Measurements from ENCODE around the gene PDE1A.
A peak's percentile ranks its signal among the peaks of the same experiment; 100 is the strongest.

Gene PDE1A

DNA sequence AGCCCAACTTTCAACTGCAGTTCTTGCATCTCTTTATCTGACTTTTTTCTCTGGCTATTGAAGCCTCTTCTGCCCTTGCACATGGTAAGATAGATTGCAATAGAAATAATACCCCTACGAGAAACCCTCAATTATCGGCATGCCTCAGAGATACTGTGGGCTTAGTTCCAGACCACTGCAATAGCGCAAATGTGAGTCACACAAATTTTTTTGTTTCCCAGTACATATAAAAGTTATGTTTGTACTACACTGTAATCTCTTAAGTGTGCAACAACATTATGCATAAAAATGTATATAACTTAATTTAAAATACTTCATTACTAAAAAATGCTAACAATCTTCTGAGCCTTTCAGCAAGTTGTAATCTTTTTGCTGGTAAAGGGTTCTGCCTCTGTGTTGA, 124.7 kb downstream of the PDE1A start:
- TF ChIP-seq POLR2A (IDR thresholded peaks at IDR 0.05; ENCODE audit: low read length) (no peak), GATA1 (IDR thresholded peaks at IDR 0.05; ENCODE audit: low read depth, low read length) (no peak)
- DNase-seq = no peak

DNA sequence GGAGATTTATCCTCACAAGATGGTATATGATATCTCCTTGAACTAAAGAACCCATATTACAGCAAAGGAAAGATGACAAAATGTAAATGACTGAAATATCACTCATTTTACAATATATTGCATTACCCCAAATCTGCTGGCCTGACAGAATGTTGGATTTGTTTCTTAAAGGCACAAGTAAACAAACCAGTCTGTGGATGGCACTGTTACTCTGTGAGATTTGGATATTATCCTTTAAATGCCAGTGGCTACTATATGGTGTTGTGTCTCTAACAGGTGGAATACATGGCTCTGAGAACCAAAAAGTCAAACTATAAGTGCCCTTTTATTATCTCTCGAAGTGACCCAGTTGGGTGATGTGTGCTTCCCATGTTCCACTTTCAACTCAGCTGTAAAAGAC, 125.7 kb downstream of the PDE1A start:
- no peak for DNase-seq
- TF ChIP-seq GATA1 (IDR thresholded peaks at IDR 0.05; ENCODE audit: low read depth, low read length) (no peak), POLR2A (IDR thresholded peaks at IDR 0.05; ENCODE audit: low read length) (no peak)

DNA sequence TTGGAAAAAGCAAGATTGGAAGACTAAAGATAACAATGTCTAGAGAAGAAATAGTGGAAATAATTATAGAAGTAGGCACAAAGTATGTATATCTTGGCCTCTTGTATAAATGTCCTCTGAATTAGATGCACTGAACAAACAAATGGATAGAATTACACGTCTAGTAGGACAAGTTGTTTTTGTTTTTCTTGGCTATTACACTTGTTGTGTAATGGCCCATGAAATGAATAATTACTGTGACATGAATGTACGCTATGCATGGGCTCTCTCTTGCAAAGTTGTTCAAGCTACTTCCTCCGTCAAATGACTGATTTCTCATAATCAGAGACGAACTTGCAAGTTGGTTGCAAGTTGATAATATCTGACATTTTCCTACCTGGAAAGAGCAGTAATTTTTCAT, 126.2 kb downstream of the PDE1A start:
- no peak for TF ChIP-seq POLR2A (IDR thresholded peaks at IDR 0.05; ENCODE audit: low read length)
- TF ChIP-seq GATA1 (IDR thresholded peaks at IDR 0.05; ENCODE audit: low read depth, low read length) = no peak
- no peak for DNase-seq

DNA sequence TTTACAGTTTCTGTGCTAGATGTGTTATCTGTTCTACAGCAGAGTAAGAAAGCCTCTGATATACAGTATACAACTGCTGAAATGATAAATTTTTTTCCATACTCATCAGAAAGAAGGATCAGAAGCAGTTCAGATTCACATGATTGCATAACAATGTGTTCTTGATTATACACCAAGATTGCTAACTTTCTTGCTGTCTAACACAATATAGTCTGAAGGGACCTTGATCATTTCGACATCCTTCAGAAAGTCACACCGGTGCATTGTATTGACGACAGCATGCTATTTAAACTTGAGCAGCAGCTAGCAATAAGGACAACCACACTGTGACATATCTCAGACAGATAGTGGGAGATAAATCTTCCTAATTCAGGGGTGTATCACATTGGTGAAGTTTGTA, 127.2 kb downstream of the PDE1A start:
- no peak for DNase-seq
- TF ChIP-seq GATA1 (IDR thresholded peaks at IDR 0.05; ENCODE audit: low read depth, low read length) (no peak), POLR2A (IDR thresholded peaks at IDR 0.05; ENCODE audit: low read length) (no peak)

DNA sequence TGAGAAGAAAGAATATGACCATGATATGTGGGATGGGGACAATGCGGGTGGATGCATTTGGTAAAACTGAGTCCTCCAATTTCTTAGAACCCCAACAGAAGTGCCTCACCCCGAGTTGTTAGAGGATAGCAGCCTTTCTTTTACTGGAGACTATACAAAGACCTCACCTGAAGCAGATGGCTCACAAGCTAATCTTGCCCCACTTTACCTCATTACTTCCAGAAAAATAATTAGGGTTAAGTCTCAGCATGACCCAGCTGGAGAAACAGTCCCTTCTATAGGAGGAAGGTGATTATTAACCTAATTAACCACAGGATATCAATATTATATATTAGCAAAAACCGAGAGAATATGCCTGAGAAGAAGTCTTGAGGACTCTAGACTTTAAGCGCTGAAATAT, 128.4 kb downstream of the PDE1A start:
- DNase-seq = no peak
- TF ChIP-seq POLR2A (IDR thresholded peaks at IDR 0.05; ENCODE audit: low read length) = no peak
- TF ChIP-seq GATA1 (IDR thresholded peaks at IDR 0.05; ENCODE audit: low read depth, low read length) = no peak

DNA sequence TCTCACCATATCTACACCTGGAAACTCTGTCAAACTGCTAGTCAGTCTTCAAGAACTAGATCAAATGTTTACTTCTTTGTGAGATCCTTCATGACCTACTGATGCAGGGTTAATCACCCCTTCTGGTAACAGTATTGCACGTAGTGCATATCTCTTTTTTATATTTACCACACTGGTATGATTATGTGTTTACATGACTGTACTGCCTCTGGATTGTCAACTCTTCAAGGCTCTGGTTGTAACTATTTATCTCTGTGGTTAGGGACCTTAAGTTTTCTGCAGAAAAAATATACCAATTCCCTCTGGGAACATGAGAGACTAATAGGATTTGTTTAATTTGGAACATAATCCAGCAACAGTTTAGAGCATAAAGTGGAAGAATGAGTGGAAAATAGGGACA, 135.5 kb downstream of the PDE1A start:
- TF ChIP-seq POLR2A (IDR thresholded peaks at IDR 0.05; ENCODE audit: low read length) (no peak), GATA1 (IDR thresholded peaks at IDR 0.05; ENCODE audit: low read depth, low read length) (no peak)
- no peak for DNase-seq

DNA sequence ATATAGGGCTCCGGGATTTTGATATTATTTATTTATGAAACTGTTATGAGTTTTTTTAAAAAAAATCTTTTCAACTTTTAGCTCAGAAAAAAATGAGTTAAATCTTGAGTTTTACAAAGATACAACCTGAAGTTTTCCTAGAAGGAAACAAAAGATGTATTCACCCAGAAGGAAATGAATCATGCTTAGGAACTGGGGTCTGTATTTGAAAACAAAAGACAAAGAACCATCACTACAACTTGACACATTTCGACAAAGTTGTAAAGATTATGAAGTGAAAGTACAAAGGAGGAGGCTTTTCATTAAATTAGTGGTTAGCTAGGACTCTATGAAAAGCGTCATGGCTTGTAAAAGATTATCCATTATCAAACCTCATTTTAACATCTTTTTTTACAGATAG, 143.3 kb downstream of the PDE1A start:
- no peak for DNase-seq
- no peak for TF ChIP-seq POLR2A (IDR thresholded peaks at IDR 0.05; ENCODE audit: low read length)
- TF ChIP-seq GATA1 (IDR thresholded peaks at IDR 0.05; ENCODE audit: low read depth, low read length) = no peak

DNA sequence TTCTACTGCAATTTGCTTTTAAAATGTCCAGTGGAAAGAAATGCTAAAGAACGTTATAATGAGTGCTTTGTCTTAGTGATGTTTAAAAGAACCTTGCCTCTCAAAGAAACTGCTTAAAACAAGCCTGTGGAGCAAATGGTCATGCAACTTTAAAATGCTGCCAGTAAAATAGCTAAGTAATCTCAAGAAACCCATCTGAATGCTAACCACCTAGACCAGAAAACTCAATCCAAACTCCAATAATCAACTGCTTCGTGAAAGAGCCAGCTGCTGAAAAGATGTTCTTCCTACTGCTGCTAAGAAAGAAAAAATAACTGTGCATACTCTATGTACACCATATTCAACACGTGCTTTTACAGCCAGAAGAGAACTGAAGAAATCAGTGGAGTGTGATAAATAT, 145.6 kb downstream of the PDE1A start:
- no peak for TF ChIP-seq POLR2A (IDR thresholded peaks at IDR 0.05; ENCODE audit: low read length)
- no peak for TF ChIP-seq GATA1 (IDR thresholded peaks at IDR 0.05; ENCODE audit: low read depth, low read length)

DNA sequence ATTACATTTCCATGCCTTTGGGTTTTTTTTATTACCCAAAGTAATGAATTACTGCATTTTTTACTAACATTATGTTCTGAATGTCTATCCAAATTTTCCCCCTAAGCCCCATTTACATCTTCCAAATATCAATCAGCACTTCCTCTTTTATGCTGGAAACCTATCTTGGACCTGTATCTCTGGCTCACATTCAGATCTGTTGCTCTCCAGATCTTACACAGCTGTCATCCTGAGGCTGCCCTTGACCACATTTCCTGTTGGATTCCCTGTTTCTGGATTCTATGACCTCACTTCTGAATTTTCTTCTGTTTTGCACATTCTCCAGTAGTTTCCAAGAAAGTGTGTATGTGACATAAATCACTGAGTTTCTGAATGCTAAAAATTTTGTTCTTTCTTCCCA, 146.7 kb downstream of the PDE1A start:
- DNase-seq = no peak
- TF ChIP-seq GATA1 (IDR thresholded peaks at IDR 0.05; ENCODE audit: low read depth, low read length) (no peak), POLR2A (IDR thresholded peaks at IDR 0.05; ENCODE audit: low read length) (no peak)

More for the DNA sequence above, 145.6 kb downstream of the PDE1A start:
- no peak for DNase-seq

DNA sequence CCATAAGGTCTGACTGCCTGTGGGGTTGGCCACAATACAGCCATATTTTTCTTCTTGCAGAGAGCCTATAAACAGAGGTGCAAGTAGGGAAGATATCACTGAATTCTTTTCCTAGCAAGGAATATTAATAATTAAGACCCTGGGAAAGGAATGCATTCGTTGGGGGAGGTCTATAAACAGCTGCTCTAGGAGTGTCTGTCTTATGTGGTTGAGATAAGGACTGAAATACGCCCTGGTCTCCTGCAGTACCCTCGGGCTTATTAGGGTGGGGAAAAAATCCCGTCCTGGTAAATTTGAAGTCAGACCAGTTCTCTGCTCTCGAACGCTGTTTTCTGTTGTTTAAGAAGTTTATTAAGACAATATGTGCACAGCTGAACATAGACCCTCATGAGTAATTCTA, 150.2 kb downstream of the PDE1A start:
- DNase-seq = peak in 1 of 2 experiments; percentile 4

DNA sequence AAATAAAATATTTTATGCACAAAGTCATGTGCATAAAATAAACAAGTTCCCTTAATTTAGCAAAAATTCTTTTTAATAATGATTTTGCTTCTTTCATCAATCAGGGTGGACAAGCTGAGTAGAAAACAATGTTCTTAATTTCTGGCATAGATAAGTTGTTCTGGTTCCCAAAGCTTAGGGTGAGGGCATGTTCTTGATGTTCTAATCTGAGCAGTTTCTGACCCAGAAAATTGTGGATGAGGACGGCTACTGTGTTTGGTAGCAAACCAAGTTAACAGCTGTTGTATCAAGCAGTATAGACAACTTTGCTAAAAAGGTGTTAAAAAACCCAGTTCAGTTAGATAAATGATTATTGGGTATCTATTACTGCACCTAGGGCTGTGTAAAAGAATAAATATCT, 158.9 kb downstream of the PDE1A start:
- TF ChIP-seq POLR2A (IDR thresholded peaks at IDR 0.05; ENCODE audit: low read length) = no peak
- no peak for TF ChIP-seq GATA1 (IDR thresholded peaks at IDR 0.05; ENCODE audit: low read depth, low read length)
- no peak for DNase-seq

DNA sequence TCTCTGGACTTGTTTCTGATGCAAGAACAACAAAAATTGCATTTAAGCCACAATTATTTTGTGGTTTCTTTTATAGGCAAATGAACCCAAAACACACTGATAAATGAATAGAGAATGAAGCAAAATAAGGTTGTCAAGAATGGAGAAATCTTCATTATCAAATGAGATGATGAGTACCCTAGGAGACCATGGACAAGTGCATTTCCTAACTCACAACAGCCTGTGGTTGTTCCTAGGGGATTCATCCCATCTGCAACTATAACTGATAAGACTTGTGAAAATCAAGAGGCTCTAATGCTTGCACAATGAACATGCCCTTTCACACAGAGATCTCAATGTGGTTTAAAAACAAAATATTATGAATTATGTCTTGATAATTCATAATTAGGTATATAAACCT, 159.9 kb downstream of the PDE1A start:
- no peak for DNase-seq
- TF ChIP-seq POLR2A (IDR thresholded peaks at IDR 0.05; ENCODE audit: low read length) (no peak), GATA1 (IDR thresholded peaks at IDR 0.05; ENCODE audit: low read depth, low read length) (no peak)

DNA sequence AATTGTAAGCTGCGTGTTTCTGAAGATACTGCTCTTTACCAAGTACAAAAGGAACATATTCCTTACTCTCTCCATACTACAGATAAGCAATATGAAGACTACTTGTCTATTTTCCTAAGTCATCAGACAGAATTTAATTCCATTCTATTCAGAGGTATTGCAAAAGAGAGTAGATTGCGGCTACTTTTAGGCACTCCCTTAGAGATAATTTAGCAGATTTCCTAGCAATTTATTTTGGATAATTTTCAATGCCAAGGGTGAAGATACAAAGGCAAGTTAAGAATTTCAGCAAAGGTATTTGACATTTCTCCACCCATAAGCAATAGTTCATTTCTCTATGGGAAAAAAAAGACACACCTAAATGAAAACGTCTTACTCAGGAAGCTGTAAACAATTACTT, 161.1 kb downstream of the PDE1A start:
- no peak for DNase-seq
- TF ChIP-seq POLR2A (IDR thresholded peaks at IDR 0.05; ENCODE audit: low read length) = no peak
- TF ChIP-seq GATA1 (IDR thresholded peaks at IDR 0.05; ENCODE audit: low read depth, low read length) = no peak

DNA sequence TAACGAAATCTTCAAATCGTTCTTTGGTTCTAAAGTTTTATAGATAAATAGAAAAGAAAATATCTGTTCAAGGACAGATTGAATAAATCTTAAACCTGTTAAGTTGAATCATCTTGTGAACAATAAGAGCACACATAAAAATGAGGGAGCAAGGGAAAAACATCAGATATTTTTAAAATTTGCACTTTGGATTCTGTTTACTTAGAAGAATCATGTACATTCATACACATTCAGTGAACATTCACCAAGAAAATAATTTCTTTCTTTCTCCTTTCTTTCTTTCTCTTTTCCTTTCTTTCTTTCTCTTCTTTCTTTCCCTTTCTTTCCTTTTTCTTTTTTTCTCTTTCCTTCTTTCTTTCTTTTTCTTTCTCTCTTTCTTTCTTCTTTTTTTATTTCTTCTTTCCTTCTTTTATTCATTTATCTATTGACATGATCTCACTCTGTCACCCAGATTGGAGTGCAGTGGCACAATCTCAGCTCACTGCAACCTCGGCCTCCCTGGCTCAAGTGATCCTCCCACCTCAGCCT, 164.9 kb downstream of the PDE1A start:
- TF ChIP-seq GATA1 (IDR thresholded peaks at IDR 0.05; ENCODE audit: low read depth, low read length) = no peak
- no peak for TF ChIP-seq POLR2A (IDR thresholded peaks at IDR 0.05; ENCODE audit: low read length)
- no peak for DNase-seq

DNA sequence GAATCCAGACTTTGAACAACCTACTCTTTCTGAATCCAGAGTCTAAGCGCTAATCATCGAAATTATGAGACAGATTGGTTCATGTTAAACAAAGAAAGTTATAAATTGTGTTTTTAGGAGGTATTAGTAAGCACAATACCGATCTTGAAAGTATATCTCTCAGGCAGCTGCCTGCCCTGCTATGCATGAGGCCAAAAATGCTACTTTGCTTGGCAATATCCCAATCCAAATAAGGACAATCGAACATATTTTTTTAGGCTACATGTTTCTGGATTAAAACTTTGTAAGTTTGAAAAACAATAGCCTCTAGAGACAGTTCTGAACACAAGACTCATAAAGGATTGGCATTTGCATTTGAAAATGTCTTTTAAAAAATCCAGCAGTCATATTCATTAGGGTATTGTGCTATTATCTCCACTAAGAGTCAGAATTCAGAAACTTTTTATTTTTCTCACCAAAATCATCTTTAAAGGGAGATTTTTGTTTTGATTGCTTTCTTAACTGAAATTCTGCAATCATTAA, 167.1 kb downstream of the PDE1A start:
- TF ChIP-seq POLR2A (IDR thresholded peaks at IDR 0.05; ENCODE audit: low read length) (no peak), GATA1 (IDR thresholded peaks at IDR 0.05; ENCODE audit: low read depth, low read length) (no peak)
- DNase-seq = no peak

DNA sequence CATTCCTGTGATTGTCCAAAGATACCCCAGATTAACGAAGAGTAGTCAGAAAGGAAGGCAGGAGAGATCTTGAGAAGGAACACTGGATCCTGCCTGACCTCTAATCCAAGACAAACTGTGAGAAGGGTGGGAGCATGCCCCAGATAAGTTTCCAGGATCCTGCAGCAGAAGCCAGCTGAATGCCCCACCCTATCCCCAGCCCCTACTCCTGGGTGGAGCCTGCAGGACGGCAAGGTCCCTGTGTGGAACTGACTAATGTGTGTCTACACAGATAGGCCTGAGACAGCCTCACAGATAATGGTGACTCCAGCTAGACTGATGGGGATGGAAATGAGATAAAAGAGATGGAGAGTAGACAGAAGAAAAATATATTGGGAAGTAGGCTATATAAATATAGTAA, 174.3 kb downstream of the PDE1A start:
- TF ChIP-seq GATA1 (IDR thresholded peaks at IDR 0.05; ENCODE audit: low read depth, low read length) = no peak
- TF ChIP-seq POLR2A (IDR thresholded peaks at IDR 0.05; ENCODE audit: low read length) = no peak
- no peak for DNase-seq
